HepG2 (cell line): ENCODE results near the gene GLB1L3. TPM values are rescaled to one million over a fixed set of nuclear protein-coding genes. Genes with fewer than 3 reads are reported as not detected.

Experiments
- ATAC-seq: fragments of 200-7000 bp; cut with Tn5 transposase; 3 replicates; pipeline ENCODE4 v1.9.1; 2020; ENCODE audit warnings: mild to moderate bottlenecking, moderate library complexity
- BruUV-seq: library from RNA; stranded (reverse); fragments of 400-500 nt; replicated peaks from 2 replicates; lab custom pipeline; 2021; lab: Mats Ljungman, UMichigan
- CTCF ChIA-PET: fragments of 300-600 bp; formaldehyde crosslinking; extraction: SDS; loops from one replicate; lab custom pipeline; 2021; ENCODE audit warnings: low total read pairs, inconsistent platforms, low intra/inter-chr PET ratio; lab: Yijun Ruan, JAX
- POLR2A ChIA-PET: fragments of 350-600 bp; sonication (Branson Sonifier 250); formaldehyde crosslinking; loops from one replicate; lab custom pipeline; 2020; ENCODE audit warnings: antibody characterized with exemption, inconsistent platforms; lab: Yijun Ruan, JAX
- DNase-seq: peaks from one replicate; pipeline ENCODE4 v3.0.0-alpha.2; 2015; ENCODE audit warnings: low spot score
- FAIRE-seq: peaks from 3 replicates; lab custom pipeline; 2011; peaks lifted over from hg19 to GRCh38; lab: Jason Lieb, UNC
- H2AFZ ChIP-seq: one replicate; pipeline ENCODE4 v1.6.1; 2011; ENCODE audit warnings: low read length, inconsistent platforms
- H3K27ac ChIP-seq: fragments of 300-600 bp; 3 replicates; pipeline ENCODE4 v1.8.0; 2011; ENCODE audit warnings: mixed run types, mild to moderate bottlenecking, mixed read lengths, low read length, inconsistent platforms; ENCODE audit not compliant: insufficient read depth; ENCODE audit errors: extremely low read length
- H3K27me3 ChIP-seq, 2 experiments: fragments of 200-600 bp in 1 of 2; 2 replicates in 1 of 2; 3 replicates in 1 of 2; pipeline versions ENCODE4 v1.6.0 to v1.8.0; 2011; ENCODE audit warnings: low read length in 2 of 2, mild to moderate bottlenecking in 2 of 2, moderate library complexity in 2 of 2, inconsistent platforms in 1 of 2; ENCODE audit not compliant: insufficient read depth in 2 of 2, control insufficient read depth in 1 of 2
- H3K36me3 ChIP-seq, 2 experiments: fragments of 200-600 bp in 1 of 2; replicated peaks in 1 of 2; 2 replicates in 1 of 2; 3 replicates in 1 of 2; pipeline versions ENCODE4 v1.5.1 to v1.8.0; 2011; ENCODE audit warnings: low read length in 2 of 2, inconsistent platforms in 1 of 2; ENCODE audit not compliant: insufficient read depth in 2 of 2, control insufficient read depth in 1 of 2
- H3K4me1 ChIP-seq: 2 replicates; pipeline ENCODE4 v1.5.1; 2012; ENCODE audit warnings: low read length, inconsistent platforms; ENCODE audit not compliant: insufficient read depth
- H3K4me2 ChIP-seq: 2 replicates; pipeline ENCODE4 v1.6.0; 2011; ENCODE audit warnings: low read depth, low read length, inconsistent platforms
- H3K4me3 ChIP-seq, 3 experiments: fragments of 200-600 bp in 1 of 3; sonication (generic), shearing (Covaris generic) in 1 of 3; replicated peaks in 1 of 3; 2 replicates each; pipeline ENCODE4 v1.5.1; 2011 to 2016; ENCODE audit warnings: low read length in 3 of 3, inconsistent platforms in 2 of 3, low read depth in 2 of 3, mild to moderate bottlenecking in 2 of 3, control low read depth in 1 of 3, mixed read lengths in 1 of 3; ENCODE audit not compliant: insufficient read depth in 1 of 3
- H3K79me2 ChIP-seq: one replicate; pipeline ENCODE4 v1.6.1; 2011; ENCODE audit warnings: low read length, inconsistent platforms; ENCODE audit not compliant: insufficient read depth
- H3K9ac ChIP-seq: 2 replicates; pipeline ENCODE4 v1.6.0; 2011; ENCODE audit warnings: mild to moderate bottlenecking, low read depth, low read length, inconsistent platforms; ENCODE audit not compliant: insufficient read depth
- H3K9me3 ChIP-seq: 2 replicates; pipeline ENCODE4 v1.5.1; 2012; ENCODE audit warnings: mild to moderate bottlenecking, low read length
- H4K20me1 ChIP-seq: 2 replicates; pipeline ENCODE4 v1.6.0; 2011; ENCODE audit warnings: inconsistent platforms, mild to moderate bottlenecking, low read length, moderate library complexity; ENCODE audit not compliant: insufficient read depth
- KDM4B ChIP-seq: sonication (generic); formaldehyde crosslinking; IDR thresholded peaks from 2 replicates; pipeline ENCODE4 v1.4.0; 2020; ENCODE audit warnings: missing genetic modification reagents
- NFRKB ChIP-seq: fragments of 450-650 bp; IDR thresholded peaks from 2 replicates; pipeline ENCODE4 v1.6.1; 2017
- NPAS2 ChIP-seq: sonication (generic); formaldehyde crosslinking; IDR thresholded peaks from 2 replicates; pipeline ENCODE4 v1.8.0; 2022; ENCODE audit warnings: mild to moderate bottlenecking, missing genetic modification reagents, borderline replicate concordance
- TCF12 ChIP-seq, 2 experiments: fragments of 450-650 bp in 1 of 2; sonication (generic) in 1 of 2; formaldehyde crosslinking in 1 of 2; IDR thresholded peaks; 2 replicates each; pipeline versions ENCODE4 v1.6.1 to v1.8.0; 2017 to 2022; ENCODE audit warnings: antibody characterized with exemption in 1 of 2, mild to moderate bottlenecking in 1 of 2, missing genetic modification reagents in 1 of 2, moderate library complexity in 1 of 2
- ZNF205 ChIP-seq: IDR thresholded peaks from 2 replicates; pipeline ENCODE4 v1.6.1; 2018; ENCODE audit warnings: missing biosample characterization, missing genetic modification reagents
- ZSCAN20 ChIP-seq: sonication (generic); formaldehyde crosslinking; IDR thresholded peaks from 2 replicates; pipeline ENCODE4 v1.4.0; 2020; ENCODE audit warnings: missing genetic modification reagents, mild to moderate bottlenecking, borderline replicate concordance
- WGBS: methylation state at CpG from one replicate; pipeline ENCODE4 v1.1.6; 2017; ENCODE audit warnings: low lambda C conversion rate; 5-methylcytosine and 5-hydroxymethylcytosine counted together
- in situ Hi-C: cut with HindIII; loops from 2 replicates; pipeline ENCODE4 v1.10.0; 2017; ENCODE audit warnings: low pct_unique_long_range_greater_than_20kb; ENCODE audit not compliant: extremely low pct_ligation_motif_present
- intact Hi-C: fragments of 100-400 bp; cut with micrococcal nuclease; formaldehyde crosslinking; loops from one replicate; pipeline ENCODE4 v1.10.0; 2022; ENCODE audit not compliant: unreplicated experiment
- polyA plus RNA-seq, 8 experiments: library from polyadenylated mRNA; depleted of rRNA in 3 of 8; stranded (reverse) in 7 of 8; unstranded in 1 of 8; fragments of >200 nt; fragmentation: Illumina TruSeq in 4 of 8; extraction: Trizol in 4 of 8; gene quantifications; 2 replicates each; pipeline versions ENCODE4 v1.2.1 to v1.2.3, GENCODE V29; 2011 to 2016; ENCODE audit warnings: low read depth in 4 of 8, missing spikeins in 1 of 8, mixed read lengths in 1 of 8; ENCODE audit not compliant: insufficient read depth in 1 of 8
- total RNA-seq, 5 experiments: library from RNA; depleted of rRNA; stranded (reverse); fragments of >200 nt; fragmentation: Illumina TruSeq; extraction: Trizol; gene quantifications; 2 replicates each; pipeline ENCODE4 v1.2.3, GENCODE V29; 2016; ENCODE audit warnings: low read depth in 1 of 5
- TF ChIP-seq, protein P1 (sequence below): sonication (generic); formaldehyde crosslinking; IDR thresholded peaks from 2 replicates; pipeline ENCODE4 v1.4.0; 2020; ENCODE audit warnings: missing genetic modification reagents, borderline replicate concordance
- TF ChIP-seq, protein P2 (sequence below): sonication (generic); formaldehyde crosslinking; IDR thresholded peaks from 2 replicates; pipeline ENCODE4 v1.5.0; 2020; ENCODE audit warnings: mild to moderate bottlenecking, missing genetic modification reagents, borderline replicate concordance
- TF ChIP-seq, protein P3 (sequence below): sonication (generic); formaldehyde crosslinking; IDR thresholded peaks from 2 replicates; pipeline ENCODE4 v1.5.0; 2020; ENCODE audit warnings: missing genetic modification reagents, mild to moderate bottlenecking, borderline replicate concordance
- TF ChIP-seq, protein P4 (sequence below): IDR thresholded peaks from 2 replicates; pipeline ENCODE4 v1.6.1; 2016; ENCODE audit warnings: control low read depth
- TF ChIP-seq, protein P5 (sequence below): sonication (generic); formaldehyde crosslinking; IDR thresholded peaks from 2 replicates; pipeline ENCODE4 v1.8.1; 2022; ENCODE audit warnings: mild to moderate bottlenecking, missing genetic modification reagents
- TF ChIP-seq, protein P6 (sequence below): sonication (generic); formaldehyde crosslinking; conservative IDR thresholded peaks from 2 replicates; pipeline ENCODE4 v1.8.1; 2023; ENCODE audit warnings: missing genetic modification reagents

The GLB1L3 gene
- total and polyA plus RNA-seq, 2 of the 13 experiments (the other 11 are each of a cell fraction or from before 2014, with no cell fraction given), result not detected

DNA sequence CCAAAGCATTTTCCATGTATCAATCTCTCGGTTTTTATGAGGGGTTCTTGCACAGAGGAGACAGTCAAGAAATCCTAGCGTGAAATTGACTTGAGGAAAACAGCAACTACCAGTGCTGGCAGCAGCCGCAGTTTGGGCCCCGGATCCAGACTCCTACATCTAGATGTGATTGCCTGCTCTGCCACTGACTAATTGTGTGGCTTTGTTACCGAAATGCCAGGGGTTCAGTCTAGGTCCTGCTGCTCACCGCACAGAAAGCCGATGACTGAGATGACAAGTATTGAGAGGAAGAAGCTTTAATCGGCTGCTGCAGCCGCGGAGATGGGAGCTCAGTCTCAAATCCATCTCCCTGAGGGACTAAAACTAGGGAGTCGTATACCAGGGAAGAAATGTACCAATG lies 8.2 kb upstream of the GLB1L3 start:
- H2AFZ ChIP-seq, result no peak overlapping the region
- no peaks in the 10 kb centered on the region for H3K79me2 ChIP-seq
- H4K20me1 ChIP-seq, result no peaks in the 10 kb centered on the region
- DNase-seq (no peak), ATAC-seq (no peak), FAIRE-seq (no peak)
- H3K4me2 ChIP-seq, result no peak overlapping the region
- TF ChIP-seq, protein P1, sequence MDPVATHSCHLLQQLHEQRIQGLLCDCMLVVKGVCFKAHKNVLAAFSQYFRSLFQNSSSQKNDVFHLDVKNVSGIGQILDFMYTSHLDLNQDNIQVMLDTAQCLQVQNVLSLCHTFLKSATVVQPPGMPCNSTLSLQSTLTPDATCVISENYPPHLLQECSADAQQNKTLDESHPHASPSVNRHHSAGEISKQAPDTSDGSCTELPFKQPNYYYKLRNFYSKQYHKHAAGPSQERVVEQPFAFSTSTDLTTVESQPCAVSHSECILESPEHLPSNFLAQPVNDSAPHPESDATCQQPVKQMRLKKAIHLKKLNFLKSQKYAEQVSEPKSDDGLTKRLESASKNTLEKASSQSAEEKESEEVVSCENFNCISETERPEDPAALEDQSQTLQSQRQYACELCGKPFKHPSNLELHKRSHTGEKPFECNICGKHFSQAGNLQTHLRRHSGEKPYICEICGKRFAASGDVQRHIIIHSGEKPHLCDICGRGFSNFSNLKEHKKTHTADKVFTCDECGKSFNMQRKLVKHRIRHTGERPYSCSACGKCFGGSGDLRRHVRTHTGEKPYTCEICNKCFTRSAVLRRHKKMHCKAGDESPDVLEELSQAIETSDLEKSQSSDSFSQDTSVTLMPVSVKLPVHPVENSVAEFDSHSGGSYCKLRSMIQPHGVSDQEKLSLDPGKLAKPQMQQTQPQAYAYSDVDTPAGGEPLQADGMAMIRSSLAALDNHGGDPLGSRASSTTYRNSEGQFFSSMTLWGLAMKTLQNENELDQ (CRISPR knock-in tag), result no peak
- TF ChIP-seq, protein P2, sequence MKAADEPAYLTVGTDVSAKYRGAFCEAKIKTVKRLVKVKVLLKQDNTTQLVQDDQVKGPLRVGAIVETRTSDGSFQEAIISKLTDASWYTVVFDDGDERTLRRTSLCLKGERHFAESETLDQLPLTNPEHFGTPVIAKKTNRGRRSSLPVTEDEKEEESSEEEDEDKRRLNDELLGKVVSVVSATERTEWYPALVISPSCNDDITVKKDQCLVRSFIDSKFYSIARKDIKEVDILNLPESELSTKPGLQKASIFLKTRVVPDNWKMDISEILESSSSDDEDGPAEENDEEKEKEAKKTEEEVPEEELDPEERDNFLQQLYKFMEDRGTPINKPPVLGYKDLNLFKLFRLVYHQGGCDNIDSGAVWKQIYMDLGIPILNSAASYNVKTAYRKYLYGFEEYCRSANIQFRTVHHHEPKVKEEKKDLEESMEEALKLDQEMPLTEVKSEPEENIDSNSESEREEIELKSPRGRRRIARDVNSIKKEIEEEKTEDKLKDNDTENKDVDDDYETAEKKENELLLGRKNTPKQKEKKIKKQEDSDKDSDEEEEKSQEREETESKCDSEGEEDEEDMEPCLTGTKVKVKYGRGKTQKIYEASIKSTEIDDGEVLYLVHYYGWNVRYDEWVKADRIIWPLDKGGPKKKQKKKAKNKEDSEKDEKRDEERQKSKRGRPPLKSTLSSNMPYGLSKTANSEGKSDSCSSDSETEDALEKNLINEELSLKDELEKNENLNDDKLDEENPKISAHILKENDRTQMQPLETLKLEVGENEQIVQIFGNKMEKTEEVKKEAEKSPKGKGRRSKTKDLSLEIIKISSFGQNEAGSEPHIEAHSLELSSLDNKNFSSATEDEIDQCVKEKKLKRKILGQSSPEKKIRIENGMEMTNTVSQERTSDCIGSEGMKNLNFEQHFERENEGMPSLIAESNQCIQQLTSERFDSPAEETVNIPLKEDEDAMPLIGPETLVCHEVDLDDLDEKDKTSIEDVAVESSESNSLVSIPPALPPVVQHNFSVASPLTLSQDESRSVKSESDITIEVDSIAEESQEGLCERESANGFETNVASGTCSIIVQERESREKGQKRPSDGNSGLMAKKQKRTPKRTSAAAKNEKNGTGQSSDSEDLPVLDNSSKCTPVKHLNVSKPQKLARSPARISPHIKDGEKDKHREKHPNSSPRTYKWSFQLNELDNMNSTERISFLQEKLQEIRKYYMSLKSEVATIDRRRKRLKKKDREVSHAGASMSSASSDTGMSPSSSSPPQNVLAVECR (CRISPR knock-in tag), result no peak
- TF ChIP-seq, protein P3, sequence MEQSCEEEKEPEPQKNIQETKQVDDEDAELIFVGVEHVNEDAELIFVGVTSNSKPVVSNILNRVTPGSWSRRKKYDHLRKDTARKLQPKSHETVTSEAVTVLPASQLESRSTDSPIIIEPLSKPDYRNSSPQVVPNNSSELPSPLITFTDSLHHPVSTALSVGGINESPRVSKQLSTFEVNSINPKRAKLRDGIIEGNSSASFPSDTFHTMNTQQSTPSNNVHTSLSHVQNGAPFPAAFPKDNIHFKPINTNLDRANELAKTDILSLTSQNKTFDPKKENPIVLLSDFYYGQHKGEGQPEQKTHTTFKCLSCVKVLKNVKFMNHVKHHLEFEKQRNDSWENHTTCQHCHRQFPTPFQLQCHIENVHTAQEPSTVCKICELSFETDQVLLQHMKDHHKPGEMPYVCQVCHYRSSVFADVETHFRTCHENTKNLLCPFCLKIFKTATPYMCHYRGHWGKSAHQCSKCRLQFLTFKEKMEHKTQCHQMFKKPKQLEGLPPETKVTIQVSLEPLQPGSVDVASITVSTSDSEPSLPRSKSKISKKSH, result no peak
- no peak for TF ChIP-seq NFRKB
- no peak for TF ChIP-seq KDM4B (CRISPR knock-in tag)
- TF ChIP-seq, protein P4, sequence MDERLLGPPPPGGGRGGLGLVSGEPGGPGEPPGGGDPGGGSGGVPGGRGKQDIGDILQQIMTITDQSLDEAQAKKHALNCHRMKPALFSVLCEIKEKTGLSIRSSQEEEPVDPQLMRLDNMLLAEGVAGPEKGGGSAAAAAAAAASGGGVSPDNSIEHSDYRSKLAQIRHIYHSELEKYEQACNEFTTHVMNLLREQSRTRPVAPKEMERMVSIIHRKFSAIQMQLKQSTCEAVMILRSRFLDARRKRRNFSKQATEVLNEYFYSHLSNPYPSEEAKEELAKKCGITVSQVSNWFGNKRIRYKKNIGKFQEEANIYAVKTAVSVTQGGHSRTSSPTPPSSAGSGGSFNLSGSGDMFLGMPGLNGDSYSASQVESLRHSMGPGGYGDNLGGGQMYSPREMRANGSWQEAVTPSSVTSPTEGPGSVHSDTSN, result no peak
- TF ChIP-seq, protein P5, sequence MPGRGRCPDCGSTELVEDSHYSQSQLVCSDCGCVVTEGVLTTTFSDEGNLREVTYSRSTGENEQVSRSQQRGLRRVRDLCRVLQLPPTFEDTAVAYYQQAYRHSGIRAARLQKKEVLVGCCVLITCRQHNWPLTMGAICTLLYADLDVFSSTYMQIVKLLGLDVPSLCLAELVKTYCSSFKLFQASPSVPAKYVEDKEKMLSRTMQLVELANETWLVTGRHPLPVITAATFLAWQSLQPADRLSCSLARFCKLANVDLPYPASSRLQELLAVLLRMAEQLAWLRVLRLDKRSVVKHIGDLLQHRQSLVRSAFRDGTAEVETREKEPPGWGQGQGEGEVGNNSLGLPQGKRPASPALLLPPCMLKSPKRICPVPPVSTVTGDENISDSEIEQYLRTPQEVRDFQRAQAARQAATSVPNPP (CRISPR knock-in tag), result no peak
- no peak for TF ChIP-seq TCF12 (IDR thresholded peaks at IDR 0.05)
- no peak for TF ChIP-seq TCF12 (CRISPR knock-in tag; IDR thresholded peaks at IDR 0.05)
- TF ChIP-seq, protein P6, sequence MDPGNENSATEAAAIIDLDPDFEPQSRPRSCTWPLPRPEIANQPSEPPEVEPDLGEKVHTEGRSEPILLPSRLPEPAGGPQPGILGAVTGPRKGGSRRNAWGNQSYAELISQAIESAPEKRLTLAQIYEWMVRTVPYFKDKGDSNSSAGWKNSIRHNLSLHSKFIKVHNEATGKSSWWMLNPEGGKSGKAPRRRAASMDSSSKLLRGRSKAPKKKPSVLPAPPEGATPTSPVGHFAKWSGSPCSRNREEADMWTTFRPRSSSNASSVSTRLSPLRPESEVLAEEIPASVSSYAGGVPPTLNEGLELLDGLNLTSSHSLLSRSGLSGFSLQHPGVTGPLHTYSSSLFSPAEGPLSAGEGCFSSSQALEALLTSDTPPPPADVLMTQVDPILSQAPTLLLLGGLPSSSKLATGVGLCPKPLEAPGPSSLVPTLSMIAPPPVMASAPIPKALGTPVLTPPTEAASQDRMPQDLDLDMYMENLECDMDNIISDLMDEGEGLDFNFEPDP, result no peak
- TF ChIP-seq ZSCAN20, result no peak
- TF ChIP-seq ZNF205, result no peak
- no peak for TF ChIP-seq NPAS2
- H3K36me3 ChIP-seq, result peaks cover 0 to 4% of the 10 kb centered on the region in 2 experiments; a peak in 1 of 5 replicates
- CTCF ChIA-PET, result no interaction called here
- H3K27ac ChIP-seq, result no peak overlapping the region
- no peak overlapping the region for H3K4me3 ChIP-seq
- H3K9me3 ChIP-seq, result no peaks in the 10 kb centered on the region
- POLR2A ChIA-PET, result no interaction called here
- H3K9ac ChIP-seq, result no peak overlapping the region
- intact Hi-C loops (no loop called here), in situ Hi-C loops (no loop called here)
- 69% methylated on average over 11 of the region's 11 CpGs for WGBS
- no TSS peak for BruUV-seq
- peaks cover 0 to 5% of the 10 kb centered on the region in 2 experiments; a peak in 1 of 5 replicates for H3K27me3 ChIP-seq
- H3K4me1 ChIP-seq, result peaks cover 17% of the 10 kb centered on the region
